ENCODE data around the gene HPRT1.

DNA sequence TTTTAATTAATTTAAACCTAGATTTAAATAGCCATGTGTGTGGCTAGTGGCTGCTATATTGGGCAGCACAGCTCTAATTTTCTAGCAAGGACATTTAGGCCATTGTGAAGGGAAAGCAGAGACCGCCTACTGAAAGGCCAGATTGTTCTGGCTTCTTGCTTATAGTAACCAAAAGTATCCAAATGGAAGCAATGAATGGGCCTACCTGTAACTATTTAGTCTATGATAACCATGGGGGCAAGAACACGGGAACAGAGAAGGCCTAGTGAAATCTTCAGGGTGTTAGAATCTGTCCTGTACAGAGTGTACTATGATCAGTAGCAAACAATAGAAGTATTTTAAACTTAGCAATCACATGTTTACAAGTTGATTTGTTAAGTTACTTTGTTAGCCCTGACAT is 16.5 kb upstream of the HPRT1 start:
- TF ChIP-seq, protein P1, sequence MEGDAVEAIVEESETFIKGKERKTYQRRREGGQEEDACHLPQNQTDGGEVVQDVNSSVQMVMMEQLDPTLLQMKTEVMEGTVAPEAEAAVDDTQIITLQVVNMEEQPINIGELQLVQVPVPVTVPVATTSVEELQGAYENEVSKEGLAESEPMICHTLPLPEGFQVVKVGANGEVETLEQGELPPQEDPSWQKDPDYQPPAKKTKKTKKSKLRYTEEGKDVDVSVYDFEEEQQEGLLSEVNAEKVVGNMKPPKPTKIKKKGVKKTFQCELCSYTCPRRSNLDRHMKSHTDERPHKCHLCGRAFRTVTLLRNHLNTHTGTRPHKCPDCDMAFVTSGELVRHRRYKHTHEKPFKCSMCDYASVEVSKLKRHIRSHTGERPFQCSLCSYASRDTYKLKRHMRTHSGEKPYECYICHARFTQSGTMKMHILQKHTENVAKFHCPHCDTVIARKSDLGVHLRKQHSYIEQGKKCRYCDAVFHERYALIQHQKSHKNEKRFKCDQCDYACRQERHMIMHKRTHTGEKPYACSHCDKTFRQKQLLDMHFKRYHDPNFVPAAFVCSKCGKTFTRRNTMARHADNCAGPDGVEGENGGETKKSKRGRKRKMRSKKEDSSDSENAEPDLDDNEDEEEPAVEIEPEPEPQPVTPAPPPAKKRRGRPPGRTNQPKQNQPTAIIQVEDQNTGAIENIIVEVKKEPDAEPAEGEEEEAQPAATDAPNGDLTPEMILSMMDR (IDR thresholded peaks at IDR 0.05 in 4 of 5, conservative IDR thresholded peaks at IDR 0.05 in 1 of 5), result no peak
- TF ChIP-seq POLR2A (IDR thresholded peaks at IDR 0.05), result no peak
